Measurements from ENCODE around the gene KNCN.
A peak's percentile ranks its signal among the peaks of the same experiment; 100 is the strongest.

The KNCN gene

GRCh38 chr1:46543761-46544560 is 7.5 kb downstream of the KNCN start:
- DNase-seq (ENCODE audit: low spot score) = no peak

DNA sequence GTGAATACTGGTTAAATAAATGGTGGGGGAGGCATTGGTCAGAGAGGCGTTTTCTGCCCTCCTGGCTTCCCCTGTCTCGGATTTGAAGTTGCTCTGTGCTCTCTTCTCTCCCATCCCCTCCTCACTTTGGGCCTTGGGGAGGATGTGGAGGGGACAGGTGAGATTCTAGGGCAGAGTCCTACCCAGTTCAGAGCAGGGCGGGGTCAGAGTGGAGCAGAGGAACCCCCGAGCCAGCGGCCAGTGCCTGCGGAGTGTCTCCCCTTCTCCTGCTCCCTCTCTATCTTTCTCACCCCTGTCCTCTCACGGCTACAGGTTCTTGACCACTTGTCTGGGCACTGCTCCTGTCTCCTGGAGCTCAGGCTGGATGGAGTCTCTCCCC is 8.1 kb downstream of the KNCN start:
- DNase-seq (ENCODE audit: low spot score) = no peak

DNA sequence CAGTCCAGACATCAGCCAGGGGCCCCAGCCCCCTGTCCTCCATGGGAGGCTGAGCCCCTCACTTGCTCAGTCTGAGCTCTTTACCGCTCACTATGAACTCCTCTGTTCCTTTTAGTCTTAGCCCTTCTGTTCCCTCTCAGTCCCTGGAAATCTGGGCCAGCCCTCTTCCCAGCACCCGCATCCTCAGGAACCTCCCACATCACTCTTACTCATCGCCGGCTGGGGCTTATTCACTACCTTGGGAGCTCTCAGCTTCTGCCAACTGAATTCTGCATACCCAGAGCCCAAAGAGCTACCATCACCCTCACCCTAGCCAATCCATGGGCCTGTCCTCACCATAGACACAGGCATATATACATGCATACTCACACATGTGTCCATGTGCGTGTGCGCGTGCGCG is 11.5 kb downstream of the KNCN start:
- DNase-seq (ENCODE audit: low spot score) = peak; percentile 87

GRCh38 chr1:46538147-46538546 is 13.3 kb downstream of the KNCN start:
- no peak for DNase-seq (ENCODE audit: low spot score)

- no peak for DNase-seq (ENCODE audit: low spot score)
These were observed 13.8 kb downstream of the KNCN start for GRCh38 chr1:46537651-46538050.

DNA sequence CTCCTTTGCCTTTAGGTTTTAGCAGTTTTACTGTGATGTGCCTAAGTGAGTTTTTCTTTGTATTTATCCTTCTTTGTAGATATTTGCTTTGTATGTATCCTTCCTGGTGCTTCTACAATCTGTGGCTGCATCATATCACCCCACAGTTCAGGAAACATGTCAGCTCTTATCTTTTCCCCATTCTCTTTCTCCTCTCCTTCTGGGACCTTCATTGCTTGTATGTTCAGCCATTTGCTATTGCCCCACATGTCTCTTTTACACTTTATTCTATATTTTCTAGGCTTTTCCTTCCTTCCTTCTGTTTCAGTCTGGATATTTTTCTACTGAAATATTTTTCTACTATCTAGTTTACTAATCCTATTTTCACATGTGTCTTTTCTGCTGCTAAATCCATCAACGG is 14.9 kb downstream of the KNCN start:
- no peak for DNase-seq (ENCODE audit: low spot score)

DNA sequence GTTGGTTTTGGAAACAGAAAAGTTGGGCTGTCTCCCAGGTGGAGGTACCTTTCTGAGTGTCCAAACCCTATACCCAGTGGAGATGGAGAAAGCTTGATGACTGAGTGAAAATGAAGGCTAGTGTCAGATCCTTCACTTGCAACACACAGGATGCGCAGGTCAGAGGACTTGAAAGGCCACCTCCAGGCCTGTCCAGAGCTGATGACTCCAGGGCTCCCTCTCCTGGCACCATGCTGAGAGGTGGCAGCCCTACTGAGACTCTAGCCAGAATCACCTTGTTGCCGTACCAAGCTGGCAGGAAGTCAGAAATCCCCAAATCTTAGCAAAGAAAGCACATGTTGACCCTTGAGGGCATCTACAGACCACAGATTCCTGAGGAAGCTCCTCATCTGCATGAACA is 16.4 kb downstream of the KNCN start:
- DNase-seq (ENCODE audit: low spot score) = no peak

DNA sequence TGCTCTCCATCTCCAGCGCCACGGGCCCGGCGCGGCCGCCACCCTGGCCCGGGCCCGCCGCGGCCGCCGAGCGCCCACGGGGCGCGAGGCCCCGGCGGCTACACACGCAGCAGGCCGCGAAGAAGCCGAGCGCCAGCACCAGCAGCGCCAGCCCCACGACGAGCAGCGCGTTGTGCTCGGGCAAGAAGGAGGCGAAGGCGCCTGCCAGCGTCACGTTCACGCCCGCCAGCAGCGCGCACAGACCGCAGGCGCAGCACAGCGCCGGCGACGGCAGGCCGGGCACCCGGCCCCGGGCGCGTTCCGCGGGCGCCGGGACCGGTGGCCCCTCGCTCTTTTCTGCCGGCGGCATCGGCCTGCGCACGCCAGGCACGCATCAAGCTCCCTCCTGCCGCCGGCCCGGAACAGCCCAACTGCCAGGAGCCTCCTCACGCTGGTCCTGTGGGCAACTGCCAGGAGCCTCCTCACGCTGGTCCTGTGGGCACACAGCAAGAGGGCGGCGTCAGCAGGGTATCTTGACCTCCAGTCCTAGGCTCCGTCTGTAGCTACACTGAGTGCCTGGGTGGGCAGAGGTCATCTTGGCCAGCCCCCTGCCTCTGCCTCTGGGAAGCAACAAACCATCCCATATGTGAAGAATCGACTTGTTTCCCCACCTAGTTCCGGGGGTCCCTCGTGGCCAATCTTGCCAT is 18.1 kb downstream of the KNCN start:
- DNase-seq (ENCODE audit: low spot score) = peak; percentile 73

DNA sequence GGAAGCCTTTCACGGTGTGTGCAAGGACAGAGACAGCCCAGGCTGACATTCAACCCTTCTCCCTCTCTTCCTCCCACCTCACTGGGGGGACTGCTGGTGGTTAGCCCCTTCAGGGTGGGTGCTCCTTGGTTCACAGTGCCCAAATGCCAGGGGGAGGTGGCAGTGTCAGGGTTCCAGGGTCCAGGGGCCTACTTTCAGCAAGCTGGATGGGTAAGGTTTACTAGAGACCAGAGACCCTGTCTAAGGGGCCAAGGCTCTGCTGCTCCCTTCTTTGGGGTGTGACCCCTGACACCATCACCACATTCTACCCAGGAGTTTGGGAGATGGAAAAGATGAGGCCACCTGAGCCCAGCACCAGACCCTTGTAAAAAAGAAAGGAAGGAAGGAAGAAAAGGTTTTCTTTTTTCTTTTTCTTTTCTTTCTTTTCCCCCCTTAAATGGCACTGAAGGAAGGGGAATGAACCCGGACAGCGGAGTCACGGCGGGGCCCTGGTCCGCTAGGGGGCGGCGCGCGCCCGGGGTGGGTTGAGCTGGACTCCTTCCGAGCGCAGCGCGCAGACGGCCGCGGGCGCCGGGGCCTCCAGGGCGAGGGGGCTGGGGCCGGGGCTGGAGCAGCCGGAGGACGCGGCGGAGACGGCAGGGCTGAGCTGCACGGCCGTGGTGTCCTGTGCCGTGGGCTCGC is 18.8 kb downstream of the KNCN start:
- DNase-seq (ENCODE audit: low spot score) = peak; percentile 94

GRCh38 chr1:46532095-46532494 is 19.4 kb downstream of the KNCN start:
- no peak for DNase-seq (ENCODE audit: low spot score)

GRCh38 chr1:46530791-46531409 is 20.5 kb downstream of the KNCN start:
- no peak for DNase-seq (ENCODE audit: low spot score)

GRCh38 chr1:46530311-46530710 is 21.1 kb downstream of the KNCN start:
- DNase-seq (ENCODE audit: low spot score) = no peak

- no peak for DNase-seq (ENCODE audit: low spot score)
These were observed 22.3 kb downstream of the KNCN start for GRCh38 chr1:46529031-46529630.

DNA sequence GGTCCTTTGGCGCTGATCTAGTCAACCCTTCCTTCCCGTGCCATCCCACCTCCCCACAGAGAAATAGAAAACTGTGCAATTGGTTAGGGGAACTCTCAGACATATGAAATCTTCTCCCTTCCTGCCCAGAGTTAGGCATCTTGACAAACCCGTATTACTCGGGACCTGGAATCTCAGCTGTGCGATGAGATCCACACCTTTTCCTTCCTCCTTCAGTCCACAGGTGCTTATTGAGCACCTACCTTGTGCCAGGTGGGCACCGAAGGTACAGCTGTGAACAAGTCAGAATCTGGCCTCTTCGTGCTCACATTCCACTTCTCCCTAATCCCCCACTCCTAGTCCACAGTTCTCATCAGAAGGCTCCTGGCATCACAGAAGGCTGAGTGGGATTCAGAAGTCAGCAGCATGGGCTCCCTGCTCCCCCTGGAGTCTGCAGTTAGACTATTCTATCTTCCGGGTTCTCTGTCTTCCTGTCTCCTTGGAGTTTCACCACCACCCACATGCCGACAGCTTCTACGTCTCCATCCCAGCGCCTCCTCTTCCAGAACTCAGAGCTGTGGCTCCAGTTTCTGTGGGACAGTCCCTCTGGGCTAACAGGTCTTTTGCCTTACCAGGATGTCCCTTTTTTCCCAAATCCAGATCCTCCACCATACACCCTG is 23.0 kb downstream of the KNCN start:
- peak; percentile 65 for DNase-seq (ENCODE audit: low spot score)

GRCh38 chr1:46527474-46528296 is 23.8 kb downstream of the KNCN start:
- DNase-seq (ENCODE audit: low spot score) = peak; percentile 91

- no peak for DNase-seq (ENCODE audit: low spot score)
These were observed 24.7 kb downstream of the KNCN start for GRCh38 chr1:46526691-46527291.

DNA sequence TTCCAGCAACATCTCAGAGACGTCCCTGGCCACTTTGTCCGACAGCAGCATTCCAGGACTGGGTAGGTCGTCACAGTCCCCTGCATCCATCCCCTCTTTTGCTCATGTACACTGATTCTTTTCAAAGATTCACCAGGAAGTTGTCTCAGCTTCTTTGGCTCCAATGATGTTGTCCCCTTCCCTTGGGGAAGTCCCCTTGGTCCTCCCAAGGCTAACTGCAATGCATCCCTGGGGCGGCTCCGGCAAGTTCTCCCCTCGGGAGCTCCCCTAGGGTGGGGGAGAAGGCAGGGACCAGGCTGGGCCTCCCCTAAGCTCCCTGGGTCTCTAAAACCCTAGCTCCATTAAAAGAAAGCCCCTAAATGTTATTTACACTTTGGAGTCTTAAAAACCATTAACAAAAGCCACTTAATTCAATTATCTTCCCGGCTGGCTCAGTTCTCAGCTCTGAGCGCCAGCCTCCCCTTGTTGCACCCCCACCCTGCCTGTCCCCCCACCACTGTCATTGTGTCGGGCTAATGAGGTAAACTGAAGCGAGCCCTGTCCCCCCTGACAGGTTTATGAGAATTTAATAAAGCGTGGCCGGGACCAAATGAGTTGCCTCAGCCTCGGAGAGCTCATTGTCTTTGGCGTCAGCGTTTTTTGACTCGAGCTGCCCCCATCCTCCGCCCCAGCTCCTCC is 25.3 kb downstream of the KNCN start:
- DNase-seq (ENCODE audit: low spot score) = no peak

- DNase-seq (ENCODE audit: low spot score) = no peak
These were observed 26.0 kb downstream of the KNCN start for GRCh38 chr1:46525253-46525983.

- no peak for DNase-seq (ENCODE audit: low spot score)
These were observed 26.6 kb downstream of the KNCN start for GRCh38 chr1:46524843-46525242.

Measured in GM03348 (cell line).